ENCODE data around the gene MARCHF10. TPM values are rescaled to one million over a fixed set of nuclear protein-coding genes. Genes with fewer than 3 reads are reported as not detected.

The MARCHF10 gene
- total RNA-seq, 1 experiment from 2014 or later: not detected

- no peaks in the 10 kb centered on the region for H3K9me3 ChIP-seq (ENCODE audit: low read depth, low read length, poor library complexity, severe bottlenecking)
- H3K4me1 ChIP-seq (ENCODE audit: insufficient read depth, low read length, poor library complexity, severe bottlenecking): no peaks in the 10 kb centered on the region
- intact Hi-C loops (cut with micrococcal nuclease; ENCODE audit: unreplicated experiment): no loop called here
- CTCF ChIA-PET: no interaction called here
- TF ChIP-seq CTCF (conservative IDR thresholded peaks at IDR 0.05; ENCODE audit: low read depth, low read length) (no peak), EZH2 (IDR thresholded peaks at IDR 0.05; ENCODE audit: borderline replicate concordance, low read depth, low read length, poor library complexity, severe bottlenecking) (no peak)
- no peak overlapping the region for H3K4me3 ChIP-seq (ENCODE audit: low read depth, low read length, poor library complexity, severe bottlenecking)
- POLR2A ChIA-PET (ENCODE audit: low non-redundant PET): interaction anchor here (0.6 kb wide), 1 partner anchor 421 kb away, joined by 3 read pairs; no protein-coding TSS in a partner anchor
- no peak for DNase-seq (ENCODE audit: low spot score)
- no peaks in the 10 kb centered on the region for H3K36me3 ChIP-seq (ENCODE audit: insufficient read depth, low read length, poor library complexity, severe bottlenecking)
- H3K27me3 ChIP-seq (replicated peaks; ENCODE audit: insufficient read depth, low read depth, low read length, poor library complexity): no peaks in the 10 kb centered on the region
- no TSS peak for BruUV-seq (replicated peaks)
- no peak overlapping the region for H3K27ac ChIP-seq (ENCODE audit: low read depth, low read length, poor library complexity, severe bottlenecking)
Measured at GRCh38 chr17:62751060-62751691, 56.9 kb downstream of the MARCHF10 start.

GRCh38 chr17:62750631-62751051, 57.5 kb downstream of the MARCHF10 start:
- TF ChIP-seq EZH2 (IDR thresholded peaks at IDR 0.05; ENCODE audit: borderline replicate concordance, low read depth, low read length, poor library complexity, severe bottlenecking) (no peak), CTCF (conservative IDR thresholded peaks at IDR 0.05; ENCODE audit: low read depth, low read length) (no peak)
- Histone ChIP-seq H3K4me3 (ENCODE audit: low read depth, low read length, poor library complexity, severe bottlenecking) (no peak overlapping the region), H3K36me3 (ENCODE audit: insufficient read depth, low read length, poor library complexity, severe bottlenecking) (no peaks in the 10 kb centered on the region), H3K27ac (ENCODE audit: low read depth, low read length, poor library complexity, severe bottlenecking) (no peak overlapping the region), H3K9me3 (ENCODE audit: low read depth, low read length, poor library complexity, severe bottlenecking) (no peaks in the 10 kb centered on the region), H3K27me3 (replicated peaks; ENCODE audit: insufficient read depth, low read depth, low read length, poor library complexity) (no peaks in the 10 kb centered on the region), H3K4me1 (ENCODE audit: insufficient read depth, low read length, poor library complexity, severe bottlenecking) (no peaks in the 10 kb centered on the region)
- intact Hi-C loops (cut with micrococcal nuclease; ENCODE audit: unreplicated experiment): no loop called here
- ChIA-PET POLR2A (ENCODE audit: low non-redundant PET) (interaction anchor here (0.6 kb wide), 1 partner anchor 421 kb away, joined by 3 read pairs; no protein-coding TSS in a partner anchor), CTCF (no interaction called here)
- no TSS peak for BruUV-seq (replicated peaks)
- no peak for DNase-seq (ENCODE audit: low spot score)

- POLR2A ChIA-PET (ENCODE audit: low non-redundant PET): no interaction called here
- Histone ChIP-seq H3K4me3 (ENCODE audit: low read depth, low read length, poor library complexity, severe bottlenecking) (no peak overlapping the region), H3K4me1 (ENCODE audit: insufficient read depth, low read length, poor library complexity, severe bottlenecking) (no peaks in the 10 kb centered on the region), H3K36me3 (ENCODE audit: insufficient read depth, low read length, poor library complexity, severe bottlenecking) (no peaks in the 10 kb centered on the region), H3K9me3 (ENCODE audit: low read depth, low read length, poor library complexity, severe bottlenecking) (no peaks in the 10 kb centered on the region), H3K27me3 (replicated peaks; ENCODE audit: insufficient read depth, low read depth, low read length, poor library complexity) (no peaks in the 10 kb centered on the region), H3K27ac (ENCODE audit: low read depth, low read length, poor library complexity, severe bottlenecking) (no peak overlapping the region)
- TF ChIP-seq EZH2 (IDR thresholded peaks at IDR 0.05; ENCODE audit: borderline replicate concordance, low read depth, low read length, poor library complexity, severe bottlenecking) (no peak), CTCF (conservative IDR thresholded peaks at IDR 0.05; ENCODE audit: low read depth, low read length) (no peak)
- CTCF ChIA-PET: no interaction called here
- DNase-seq (ENCODE audit: low spot score): no peak
- intact Hi-C loops (cut with micrococcal nuclease; ENCODE audit: unreplicated experiment): no loop called here
- BruUV-seq (replicated peaks): no TSS peak
Measured at GRCh38 chr17:62749926-62750325, 58.2 kb downstream of the MARCHF10 start.
